Karpas-422 (cell line): ENCODE data around the gene CRKL. TPM values are rescaled to one million over a fixed set of nuclear protein-coding genes. Genes with fewer than 3 reads are reported as not detected.

ENCODE experiments used
- DNase-seq: peaks from one replicate; pipeline ENCODE4 v3.0.0-alpha.2; 2015
- H2AFZ ChIP-seq: fragments of 200-600 bp; sonication (generic); 2 replicates; pipeline ENCODE4 v1.6.1; 2014; ENCODE audit warnings: antibody characterized with exemption, low read length, mixed read lengths
- H3K27ac ChIP-seq: fragments of 200-600 bp; sonication (generic); 2 replicates; pipeline ENCODE4 v1.5.1; 2014; ENCODE audit warnings: mild to moderate bottlenecking, low read length, moderate library complexity
- H3K27me3 ChIP-seq: fragments of 200-600 bp; sonication (generic); 2 replicates; pipeline ENCODE4 v1.6.1; 2014; ENCODE audit warnings: low read length, mixed read lengths
- H3K36me3 ChIP-seq: fragments of 200-600 bp; sonication (generic); 2 replicates; pipeline ENCODE4 v1.6.1; 2014; ENCODE audit warnings: low read length, mixed read lengths; ENCODE audit not compliant: insufficient read depth
- H3K4me1 ChIP-seq: fragments of 200-600 bp; sonication (generic); 2 replicates; pipeline ENCODE4 v1.6.1; 2014; ENCODE audit warnings: mild to moderate bottlenecking, low read length, mixed read lengths
- H3K4me2 ChIP-seq: fragments of 200-600 bp; sonication (generic); 2 replicates; pipeline ENCODE4 v1.6.1; 2014; ENCODE audit warnings: low read length, low read depth, mild to moderate bottlenecking; ENCODE audit not compliant: poor library complexity, severe bottlenecking
- H3K4me3 ChIP-seq: fragments of 200-600 bp; sonication (generic); 2 replicates; pipeline ENCODE4 v1.5.1; 2014; ENCODE audit warnings: mild to moderate bottlenecking, antibody characterized with exemption, low read length, mixed read lengths
- H3K79me2 ChIP-seq: fragments of 200-600 bp; sonication (generic); 2 replicates; pipeline ENCODE4 v1.6.1; 2014; ENCODE audit warnings: mild to moderate bottlenecking, low read length, mixed read lengths
- H3K9ac ChIP-seq: fragments of 200-600 bp; sonication (generic); 2 replicates; pipeline ENCODE4 v1.6.0; 2014; ENCODE audit warnings: low read length
- H3K9me2 ChIP-seq: fragments of 200-600 bp; sonication (generic), shearing (Covaris generic); replicated peaks from 2 replicates; pipeline ENCODE4 v1.6.0; 2014; ENCODE audit warnings: mild to moderate bottlenecking, low read length, moderate library complexity; ENCODE audit not compliant: insufficient read depth
- H3K9me3 ChIP-seq: fragments of 300-700, 200-600 bp; sonication (generic); 2 replicates; pipeline ENCODE4 v1.6.1; 2014; ENCODE audit warnings: low read length, mixed read lengths
- H4K20me1 ChIP-seq: fragments of 200-600 bp; sonication (generic); 2 replicates; pipeline ENCODE4 v1.6.1; 2014; ENCODE audit warnings: mild to moderate bottlenecking, antibody characterized with exemption, low read length, low read depth; ENCODE audit not compliant: insufficient read depth
- total RNA-seq: library from RNA; depleted of rRNA; stranded (reverse); fragments of >200 nt; shearing (Covaris generic); gene quantifications from 2 replicates; pipeline ENCODE4 v1.2.3, GENCODE V29; 2014; ENCODE audit warnings: low replicate concordance

The CRKL gene
- total RNA-seq, 1 experiment from 2014 or later: 58.4 TPM

DNA sequence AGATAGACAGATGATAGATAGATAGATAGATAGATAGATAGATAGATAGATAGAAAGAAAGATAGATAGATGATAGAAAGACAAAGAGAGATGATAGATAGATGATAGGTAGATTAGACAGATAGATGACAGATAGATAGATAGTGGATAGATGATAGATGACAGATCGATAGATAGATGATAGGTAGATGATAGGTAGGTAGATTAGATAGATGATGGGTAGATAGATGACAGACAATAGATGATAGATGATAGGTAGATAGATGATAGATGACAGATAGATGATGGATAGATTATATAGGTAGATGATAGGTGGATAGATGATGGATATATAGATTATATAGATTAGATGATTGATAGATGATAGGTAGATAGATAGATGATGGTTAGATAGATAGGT is 69.2 kb downstream of the CRKL start:
- Histone ChIP-seq H3K27me3 (no peaks in the 10 kb centered on the region), H3K79me2 (peaks cover 24% of the 10 kb centered on the region), H3K9ac (no peak overlapping the region), H3K27ac (no peak overlapping the region), H2AFZ (no peak overlapping the region), H3K4me1 (peaks cover 12% of the 10 kb centered on the region), H3K9me2 (no peaks in the 10 kb centered on the region), H3K4me3 (no peak overlapping the region), H4K20me1 (no peaks in the 10 kb centered on the region), H3K9me3 (no peaks in the 10 kb centered on the region), H3K4me2 (no peak overlapping the region), H3K36me3 (peaks cover 4% of the 10 kb centered on the region; the same call in 1 of the 2 replicates)
- no peak for DNase-seq

DNA sequence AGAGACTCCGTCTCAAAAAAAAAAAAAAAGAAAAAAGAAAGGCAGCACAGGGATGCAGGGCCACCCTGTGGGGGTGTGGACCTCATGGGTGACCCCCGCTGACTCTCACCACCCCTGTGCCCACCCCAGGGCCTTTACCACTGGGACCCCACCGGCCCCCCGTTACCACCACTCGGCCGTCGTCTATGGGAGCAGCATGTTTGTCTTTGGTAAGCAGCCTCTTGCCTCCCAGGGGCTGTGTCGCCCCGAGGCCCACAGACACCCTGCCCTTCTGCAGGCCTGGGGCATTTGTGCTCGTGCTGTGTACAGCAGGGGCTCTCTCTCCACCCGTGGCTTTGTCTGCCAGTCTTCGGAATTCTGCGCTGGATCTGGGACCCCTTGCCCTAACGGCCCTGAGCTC is 70.2 kb downstream of the CRKL start:
- H3K9me2 ChIP-seq: no peaks in the 10 kb centered on the region
- H2AFZ ChIP-seq: no peak overlapping the region
- H4K20me1 ChIP-seq: no peaks in the 10 kb centered on the region
- no peak overlapping the region for H3K4me3 ChIP-seq
- H3K27ac ChIP-seq: no peak overlapping the region
- H3K27me3 ChIP-seq: no peaks in the 10 kb centered on the region
- peaks cover 19% of the 10 kb centered on the region for H3K79me2 ChIP-seq
- H3K4me2 ChIP-seq: no peak overlapping the region
- peaks cover 9% of the 10 kb centered on the region for H3K4me1 ChIP-seq
- H3K36me3 ChIP-seq: peaks cover 4% of the 10 kb centered on the region; the same call in 1 of the 2 replicates
- H3K9ac ChIP-seq: no peak overlapping the region
- no peak for DNase-seq
- no peaks in the 10 kb centered on the region for H3K9me3 ChIP-seq

DNA sequence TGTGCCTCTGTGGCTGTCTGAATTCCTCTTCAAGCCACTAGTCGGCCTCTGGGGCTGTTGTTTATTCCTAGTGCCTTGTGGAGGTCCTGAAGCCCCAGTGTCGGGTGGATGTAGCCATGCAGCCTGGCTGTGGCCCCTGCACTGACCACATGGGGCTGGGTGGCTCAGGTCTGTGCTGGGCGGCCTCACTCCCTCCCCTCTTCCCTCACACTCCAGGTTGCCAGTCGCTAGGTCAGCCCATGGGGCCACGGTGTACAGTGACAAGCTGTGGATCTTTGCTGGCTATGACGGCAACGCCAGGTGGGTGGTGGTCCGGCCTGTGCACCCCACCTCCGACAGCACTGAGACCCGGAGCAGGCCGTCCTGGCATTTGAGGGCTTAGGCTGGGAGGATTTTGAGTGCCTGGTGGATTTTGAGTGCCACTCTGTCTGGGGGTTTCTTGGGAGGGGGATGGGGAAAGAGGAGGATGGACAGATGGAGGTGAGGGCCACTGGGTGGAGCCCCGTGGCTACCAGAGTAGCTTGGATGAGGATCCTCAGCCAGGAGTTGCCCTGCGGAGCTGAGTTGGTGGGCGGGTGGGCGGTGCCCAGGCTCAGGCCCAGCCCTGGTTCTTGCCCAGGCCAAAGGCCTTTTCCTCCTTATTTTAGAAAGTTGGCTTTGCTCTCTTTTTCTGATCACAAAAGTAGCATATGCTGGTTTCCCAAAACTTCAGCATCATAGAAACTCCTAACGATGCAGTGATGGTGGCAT is 71.5 kb downstream of the CRKL start:
- H3K9me2 ChIP-seq: no peaks in the 10 kb centered on the region
- H4K20me1 ChIP-seq: no peaks in the 10 kb centered on the region
- no peaks in the 10 kb centered on the region for H3K27me3 ChIP-seq
- H3K36me3 ChIP-seq: peaks cover 4% of the 10 kb centered on the region; the same call in 1 of the 2 replicates
- no peak for DNase-seq
- H3K9ac ChIP-seq: no peak overlapping the region
- H2AFZ ChIP-seq: no peak overlapping the region
- H3K27ac ChIP-seq: no peak overlapping the region
- H3K4me3 ChIP-seq: no peak overlapping the region
- peaks cover 5% of the 10 kb centered on the region; the same call in 1 of the 2 replicates for H3K79me2 ChIP-seq
- no peak overlapping the region for H3K4me2 ChIP-seq
- no peaks in the 10 kb centered on the region for H3K4me1 ChIP-seq
- H3K9me3 ChIP-seq: no peaks in the 10 kb centered on the region

DNA sequence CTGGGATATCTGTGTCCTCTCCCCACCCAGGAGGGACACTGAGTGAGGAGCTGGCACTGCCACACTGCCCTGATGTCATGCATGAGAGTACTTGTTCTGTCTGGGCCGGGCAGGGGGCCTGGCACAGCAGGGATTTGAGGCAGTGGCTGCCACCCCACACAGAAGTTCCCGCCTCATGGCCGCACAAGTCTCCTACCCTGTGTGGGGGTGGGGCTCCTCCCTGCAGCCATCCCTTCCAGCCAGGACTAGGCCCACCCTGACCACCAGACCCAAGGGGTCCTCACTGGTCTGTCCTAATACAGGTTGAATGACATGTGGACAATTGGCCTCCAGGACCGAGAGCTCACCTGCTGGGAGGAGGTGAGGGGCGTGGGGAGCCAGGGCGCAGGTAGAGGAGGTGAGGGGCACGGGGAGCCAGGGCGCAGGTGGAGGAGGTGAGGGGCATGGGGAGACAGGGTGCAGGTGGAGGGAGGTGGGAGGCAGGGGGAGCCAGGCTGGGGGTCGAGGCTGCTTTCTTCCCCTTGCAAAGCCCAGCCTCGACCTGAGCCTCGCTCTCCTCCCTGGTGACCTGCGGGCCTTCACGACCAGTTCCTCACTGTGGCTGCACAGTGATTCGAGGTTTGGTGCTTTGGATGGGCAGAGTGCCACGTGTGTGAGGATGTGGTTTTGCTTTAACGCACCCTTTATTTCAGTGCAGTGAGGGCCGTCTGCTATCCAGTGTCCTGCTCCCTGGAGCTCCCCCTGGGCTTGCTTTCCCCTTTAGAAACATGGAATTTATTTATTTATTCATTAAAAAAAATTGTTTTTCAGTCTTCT is 72.3 kb downstream of the CRKL start:
- no peaks in the 10 kb centered on the region for H3K9me3 ChIP-seq
- no peak for DNase-seq
- no peak overlapping the region for H3K27ac ChIP-seq
- no peak overlapping the region for H3K4me2 ChIP-seq
- H3K4me3 ChIP-seq: no peak overlapping the region
- no peaks in the 10 kb centered on the region for H3K4me1 ChIP-seq
- no peak overlapping the region for H2AFZ ChIP-seq
- no peak overlapping the region for H3K9ac ChIP-seq
- H3K9me2 ChIP-seq: no peaks in the 10 kb centered on the region
- H3K79me2 ChIP-seq: no peaks in the 10 kb centered on the region
- no peaks in the 10 kb centered on the region for H3K27me3 ChIP-seq
- no peaks in the 10 kb centered on the region for H4K20me1 ChIP-seq
- H3K36me3 ChIP-seq: peaks cover 4% of the 10 kb centered on the region; the same call in 1 of the 2 replicates

DNA sequence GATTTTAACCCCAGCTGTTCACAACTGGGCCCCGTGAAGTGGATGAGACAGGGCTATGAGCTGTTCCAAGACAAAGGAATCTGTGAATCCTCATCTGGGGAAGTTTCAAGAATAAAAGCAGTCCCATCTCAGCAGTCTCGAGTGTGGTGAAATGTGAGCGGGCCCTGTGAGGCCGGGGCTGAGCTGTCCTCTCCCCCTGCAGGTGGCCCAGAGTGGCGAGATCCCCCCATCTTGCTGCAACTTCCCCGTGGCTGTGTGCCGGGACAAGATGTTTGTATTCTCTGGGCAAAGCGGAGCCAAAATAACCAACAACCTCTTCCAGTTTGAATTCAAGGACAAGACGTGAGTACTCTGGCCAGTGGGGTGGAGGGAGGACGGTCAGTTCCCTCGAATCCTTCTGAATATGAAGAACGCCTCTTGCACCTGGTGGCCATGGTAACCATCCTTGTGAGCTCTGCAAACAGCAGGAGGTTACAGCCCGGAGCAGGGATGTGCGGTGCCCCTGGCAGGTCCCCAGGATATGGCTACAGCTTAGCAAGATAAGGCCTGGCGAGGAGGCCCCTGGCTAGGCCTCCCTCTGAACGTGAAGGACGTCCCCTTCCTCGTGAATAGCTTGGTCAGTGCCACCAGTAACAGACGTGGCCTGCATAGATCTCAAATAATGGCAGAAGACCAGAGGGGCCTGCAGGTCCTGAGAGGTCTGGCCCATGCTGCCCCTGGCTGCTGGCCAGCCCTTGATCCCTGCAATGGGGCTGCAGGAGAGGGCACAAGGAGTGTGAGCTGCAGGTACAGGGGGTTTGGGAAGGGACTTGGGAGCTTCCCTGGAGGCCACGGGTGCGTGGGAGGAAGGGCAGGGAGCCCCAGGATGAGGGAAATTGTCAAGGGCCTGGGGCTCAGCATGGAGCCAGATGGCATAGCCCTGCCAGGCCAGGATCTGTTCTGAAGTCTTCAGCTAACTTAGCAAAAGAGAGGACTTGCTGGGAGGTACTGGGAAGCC is 73.3 kb downstream of the CRKL start:
- Histone ChIP-seq H3K9ac (no peak overlapping the region), H3K4me2 (no peak overlapping the region), H3K79me2 (no peaks in the 10 kb centered on the region), H3K27me3 (no peaks in the 10 kb centered on the region), H3K4me1 (no peaks in the 10 kb centered on the region), H3K27ac (no peak overlapping the region), H3K9me3 (no peaks in the 10 kb centered on the region), H4K20me1 (no peaks in the 10 kb centered on the region), H2AFZ (no peak overlapping the region), H3K9me2 (no peaks in the 10 kb centered on the region), H3K36me3 (peaks cover 4% of the 10 kb centered on the region; the same call in 1 of the 2 replicates), H3K4me3 (no peak overlapping the region)
- no peak for DNase-seq

DNA sequence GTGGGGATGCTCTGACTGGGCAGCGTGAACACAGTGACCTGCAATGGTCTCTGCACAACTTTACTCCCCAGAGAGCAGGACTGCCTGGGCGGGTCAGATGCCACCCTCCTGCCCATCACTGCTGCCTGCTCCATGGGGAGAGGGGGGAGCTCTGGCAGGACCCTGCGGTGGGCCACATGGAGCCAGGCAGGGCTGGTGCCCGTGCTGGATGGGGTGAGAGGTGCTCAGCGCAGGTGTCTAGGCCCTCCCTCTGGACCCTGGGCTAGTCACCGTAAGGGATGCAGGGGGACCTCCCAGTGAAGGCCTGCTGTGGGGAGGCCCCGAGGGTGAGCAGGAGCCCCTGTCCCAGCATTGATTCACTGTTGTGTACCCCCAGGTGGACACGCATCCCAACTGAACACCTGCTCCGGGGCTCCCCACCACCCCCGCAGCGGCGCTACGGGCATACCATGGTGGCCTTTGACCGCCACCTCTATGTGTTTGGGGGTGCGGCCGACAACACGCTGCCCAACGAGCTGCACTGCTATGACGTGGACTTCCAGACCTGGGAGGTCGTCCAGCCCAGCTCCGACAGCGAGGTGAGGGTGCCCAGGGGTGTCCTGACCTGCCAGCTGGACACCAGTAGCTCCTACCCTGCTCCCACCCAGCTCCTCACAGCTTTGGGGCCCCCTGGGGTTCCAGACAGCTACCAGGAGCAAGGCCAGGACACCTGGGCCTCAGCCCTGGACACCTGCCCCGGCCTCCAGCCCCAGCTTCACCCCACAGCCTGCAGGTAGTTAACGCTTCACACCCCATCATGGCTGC is 74.2 kb downstream of the CRKL start:
- Histone ChIP-seq H2AFZ (no peak overlapping the region), H3K9me2 (no peaks in the 10 kb centered on the region), H3K9ac (no peak overlapping the region), H3K79me2 (no peaks in the 10 kb centered on the region), H3K27me3 (no peaks in the 10 kb centered on the region), H3K4me2 (no peak overlapping the region), H3K27ac (no peak overlapping the region), H3K9me3 (no peaks in the 10 kb centered on the region), H4K20me1 (no peaks in the 10 kb centered on the region), H3K4me3 (no peak overlapping the region), H3K4me1 (no peaks in the 10 kb centered on the region), H3K36me3 (no peaks in the 10 kb centered on the region; the same call in 1 of the 2 replicates)
- DNase-seq: no peak

DNA sequence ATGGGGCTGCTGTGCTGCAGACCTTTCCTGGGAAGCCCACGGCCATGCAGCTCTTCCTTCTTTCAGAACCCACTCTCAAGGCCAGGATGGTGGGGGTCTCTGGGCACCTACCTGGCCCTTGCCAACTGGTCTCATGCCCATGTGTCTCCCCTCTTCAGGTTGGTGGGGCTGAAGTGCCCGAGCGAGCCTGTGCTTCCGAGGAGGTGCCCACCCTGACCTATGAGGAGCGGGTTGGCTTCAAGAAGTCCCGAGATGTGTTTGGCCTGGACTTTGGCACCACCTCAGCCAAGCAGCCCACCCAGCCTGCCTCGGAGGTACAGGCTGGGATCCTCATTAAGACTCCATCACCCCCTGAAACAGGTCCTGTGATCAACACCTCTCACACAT is 74.8 kb downstream of the CRKL start:
- Histone ChIP-seq H3K27me3 (no peaks in the 10 kb centered on the region), H2AFZ (no peak overlapping the region), H3K9me3 (no peaks in the 10 kb centered on the region), H4K20me1 (no peaks in the 10 kb centered on the region), H3K36me3 (no peaks in the 10 kb centered on the region), H3K4me2 (no peak overlapping the region), H3K9ac (no peak overlapping the region), H3K79me2 (no peaks in the 10 kb centered on the region), H3K4me1 (no peaks in the 10 kb centered on the region), H3K4me3 (no peak overlapping the region), H3K9me2 (no peaks in the 10 kb centered on the region), H3K27ac (no peak overlapping the region)
- no peak for DNase-seq
